ENCODE measurements around the gene CEMIP. TPM values are rescaled to one million over a fixed set of nuclear protein-coding genes. Genes with fewer than 3 reads are reported as not detected.
A peak's percentile ranks its signal among the peaks of the same experiment; 100 is the strongest.

The CEMIP gene
- total RNA-seq, 4 donors from 2014 or later: 0.11 to 2.0 (median 0.98) TPM

DNA sequence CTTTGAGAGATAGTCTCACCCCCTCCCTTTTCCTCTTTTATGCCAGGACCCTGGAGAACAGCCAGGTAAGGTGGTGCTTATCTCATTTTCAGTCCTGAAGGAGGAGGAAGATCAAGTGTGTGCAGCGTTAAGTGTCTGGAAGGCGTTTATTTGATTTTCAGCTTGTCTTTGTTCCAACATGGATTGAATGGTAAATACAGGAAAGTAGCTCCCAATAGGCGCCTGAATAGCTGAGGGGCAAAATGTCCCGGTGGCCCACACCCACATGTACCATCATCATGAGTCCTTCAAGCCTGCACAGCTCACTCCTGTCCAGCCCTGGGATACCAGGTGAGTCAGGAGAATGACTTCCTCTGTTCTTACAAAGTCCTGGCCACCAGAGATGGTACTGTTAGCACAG lies 73.5 kb downstream of the CEMIP start:
- H3K4me1 ChIP-seq: peaks cover 10 to 12% of the 10 kb centered on the region in 2 donors
- intact Hi-C loops (cut with DNase I): no loop called here
- H3K4me3 ChIP-seq (replicated peaks in 1 of 3): no peak overlapping the region
- H3K27ac ChIP-seq: no peak overlapping the region
- TF ChIP-seq POLR2A (IDR thresholded peaks at IDR 0.05): no peak
- no peak for TF ChIP-seq CTCF (IDR thresholded peaks at IDR 0.05)
- no peaks in the 10 kb centered on the region for H3K9me3 ChIP-seq
- DNase-seq: no peak
- H3K36me3 ChIP-seq: no peaks in the 10 kb centered on the region
- no peaks in the 10 kb centered on the region for H3K27me3 ChIP-seq
- WGBS, 2 donors: 42 to 46% methylated on average over 4 of the region's 4 CpGs

- DNase-seq: no peak
- no peaks in the 10 kb centered on the region for H3K9me3 ChIP-seq
- TF ChIP-seq CTCF (IDR thresholded peaks at IDR 0.05): no peak
- no peak for TF ChIP-seq POLR2A (IDR thresholded peaks at IDR 0.05)
- no peaks in the 10 kb centered on the region for H3K27me3 ChIP-seq
- H3K4me3 ChIP-seq (replicated peaks in 1 of 3): no peak overlapping the region
- H3K27ac ChIP-seq: no peak overlapping the region
- 84 to 89% methylated on average over 2 to 6 of the region's 6 CpGs for WGBS, 2 donors
- H3K36me3 ChIP-seq: no peaks in the 10 kb centered on the region
- peaks cover 11 to 12% of the 10 kb centered on the region in 2 donors for H3K4me1 ChIP-seq
- intact Hi-C loops (cut with DNase I): no loop called here
Measured at GRCh38 chr15:80854104-80854503, 74.9 kb downstream of the CEMIP start.

GRCh38 chr15:80855206-80855605 lies 76.0 kb downstream of the CEMIP start:
- no peak overlapping the region for H3K4me3 ChIP-seq (replicated peaks in 1 of 3)
- intact Hi-C loops (cut with DNase I): no loop called here
- no peaks in the 10 kb centered on the region for H3K9me3 ChIP-seq
- TF ChIP-seq POLR2A (IDR thresholded peaks at IDR 0.05): no peak
- no peak for TF ChIP-seq CTCF (IDR thresholded peaks at IDR 0.05)
- H3K27ac ChIP-seq: no peak overlapping the region
- WGBS, 2 donors: 92 to 96% methylated on average over 4 of the region's 4 CpGs
- no peaks in the 10 kb centered on the region for H3K27me3 ChIP-seq
- no peak for DNase-seq
- peaks cover 11 to 12% of the 10 kb centered on the region in 2 donors for H3K4me1 ChIP-seq
- H3K36me3 ChIP-seq: no peaks in the 10 kb centered on the region

DNA sequence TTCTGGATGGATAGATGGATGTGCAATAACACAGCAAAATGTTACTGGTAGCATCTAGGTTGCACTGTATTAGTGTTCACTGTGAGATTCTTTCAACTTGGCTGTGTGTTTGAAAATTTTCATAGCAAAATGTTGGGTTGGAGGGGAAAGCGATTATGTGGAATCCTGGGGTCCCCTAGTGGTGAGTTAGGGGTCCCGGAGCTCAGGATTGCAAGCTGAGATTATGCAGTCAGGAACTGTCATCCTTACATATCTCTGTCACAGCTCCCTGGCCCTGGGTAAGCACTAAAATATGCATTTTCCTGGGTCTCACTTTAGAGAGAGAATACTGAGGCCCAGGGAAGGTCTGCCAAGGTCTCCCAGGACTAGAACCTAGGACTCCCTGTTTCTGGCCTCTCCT lies 77.2 kb downstream of the CEMIP start:
- intact Hi-C loops (cut with DNase I): no loop called here

More for the DNA sequence above, 77.2 kb downstream of the CEMIP start:
- DNase-seq: no peak
- no peak overlapping the region for H3K4me3 ChIP-seq (replicated peaks in 1 of 3)
- H3K27me3 ChIP-seq: no peaks in the 10 kb centered on the region
- H3K9me3 ChIP-seq: no peaks in the 10 kb centered on the region
- no peaks in the 10 kb centered on the region for H3K36me3 ChIP-seq
- H3K4me1 ChIP-seq: peaks cover 11 to 12% of the 10 kb centered on the region in 2 donors
- 72 to 80% methylated on average over 2 of the region's 2 CpGs for WGBS, 2 donors
- TF ChIP-seq CTCF (IDR thresholded peaks at IDR 0.05) (no peak), POLR2A (IDR thresholded peaks at IDR 0.05) (no peak)
- peak overlapping the region in 1 of 3 donors; percentile 56 for H3K27ac ChIP-seq
